ENCODE data around the gene GRK7.

GRK7 gene

GRCh38 chr3:141763088-141763750 is at the start of gene GRK7:
TSS of gene GRK7 (plus strand) at chr3:141763408. CDS start at chr3:141778285, 14,877 bp downstream.
- no peak within 1 kb of the TSS for H3K4me3 ChIP-seq (ENCODE audit: low read length)

GRCh38 chr3:141714671-141715070 is 48.5 kb upstream of the GRK7 start:
- H3K9me3 ChIP-seq (ENCODE audit: control insufficient read depth, low read length) = peaks cover 6% of the 10 kb centered on the region
- peaks cover 9% of the 10 kb centered on the region for H3K4me1 ChIP-seq (ENCODE audit: control insufficient read depth, insufficient read depth, low read length)
- no peak for DNase-seq (ENCODE audit: low read depth)
- no peak overlapping the region for H3K4me3 ChIP-seq (ENCODE audit: low read length)
- H3K9ac ChIP-seq (ENCODE audit: low read length) = no peak overlapping the region
- H3K27me3 ChIP-seq (replicated peaks; ENCODE audit: control insufficient read depth, insufficient read depth, low read length) = no peaks in the 10 kb centered on the region
- H3K36me3 ChIP-seq (ENCODE audit: control insufficient read depth, insufficient read depth, low read length, severe bottlenecking) = no peaks in the 10 kb centered on the region

More at GRCh38 chr3:141763088-141763750, at the start of gene GRK7:
- no peaks in the 10 kb centered on the region for H3K27me3 ChIP-seq (replicated peaks; ENCODE audit: control insufficient read depth, insufficient read depth, low read length)
- H3K4me1 ChIP-seq (ENCODE audit: control insufficient read depth, insufficient read depth, low read length) = no peaks in the 10 kb centered on the region
- DNase-seq (ENCODE audit: low read depth) = no peak
- no peaks in the 10 kb centered on the region for H3K9me3 ChIP-seq (ENCODE audit: control insufficient read depth, low read length)
- H3K36me3 ChIP-seq (ENCODE audit: control insufficient read depth, insufficient read depth, low read length, severe bottlenecking) = no peaks in the 10 kb centered on the region
- no peak within 1 kb of the TSS for H3K9ac ChIP-seq (ENCODE audit: low read length)

GRCh38 chr3:141722081-141722480 is 41.1 kb upstream of the GRK7 start:
- no peak overlapping the region for H3K9ac ChIP-seq (ENCODE audit: low read length)
- no peak for DNase-seq (ENCODE audit: low read depth)
- H3K36me3 ChIP-seq (ENCODE audit: control insufficient read depth, insufficient read depth, low read length, severe bottlenecking) = no peaks in the 10 kb centered on the region
- no peaks in the 10 kb centered on the region for H3K9me3 ChIP-seq (ENCODE audit: control insufficient read depth, low read length)
- H3K4me3 ChIP-seq (ENCODE audit: low read length) = no peak overlapping the region
- H3K4me1 ChIP-seq (ENCODE audit: control insufficient read depth, insufficient read depth, low read length) = peaks cover 7% of the 10 kb centered on the region
- no peaks in the 10 kb centered on the region for H3K27me3 ChIP-seq (replicated peaks; ENCODE audit: control insufficient read depth, insufficient read depth, low read length)

- Histone ChIP-seq H3K27me3 (replicated peaks; ENCODE audit: control insufficient read depth, insufficient read depth, low read length) (no peaks in the 10 kb centered on the region), H3K9me3 (ENCODE audit: control insufficient read depth, low read length) (no peaks in the 10 kb centered on the region), H3K36me3 (ENCODE audit: control insufficient read depth, insufficient read depth, low read length, severe bottlenecking) (no peaks in the 10 kb centered on the region), H3K9ac (ENCODE audit: low read length) (no peak overlapping the region), H3K4me3 (ENCODE audit: low read length) (no peak overlapping the region), H3K4me1 (ENCODE audit: control insufficient read depth, insufficient read depth, low read length) (peaks cover 7% of the 10 kb centered on the region)
- no peak for DNase-seq (ENCODE audit: low read depth)
These were observed 40.6 kb upstream of the GRK7 start for GRCh38 chr3:141722648-141723047.

GRCh38 chr3:141723255-141723654 is 40.0 kb upstream of the GRK7 start:
- no peak for DNase-seq (ENCODE audit: low read depth)
- H3K27me3 ChIP-seq (replicated peaks; ENCODE audit: control insufficient read depth, insufficient read depth, low read length) = no peaks in the 10 kb centered on the region
- H3K4me3 ChIP-seq (ENCODE audit: low read length) = no peak overlapping the region
- no peak overlapping the region for H3K9ac ChIP-seq (ENCODE audit: low read length)
- no peaks in the 10 kb centered on the region for H3K36me3 ChIP-seq (ENCODE audit: control insufficient read depth, insufficient read depth, low read length, severe bottlenecking)
- H3K9me3 ChIP-seq (ENCODE audit: control insufficient read depth, low read length) = no peaks in the 10 kb centered on the region
- peaks cover 7% of the 10 kb centered on the region for H3K4me1 ChIP-seq (ENCODE audit: control insufficient read depth, insufficient read depth, low read length)

GRCh38 chr3:141724186-141724585 is 39.0 kb upstream of the GRK7 start:
- Histone ChIP-seq H3K4me3 (ENCODE audit: low read length) (no peak overlapping the region), H3K27me3 (replicated peaks; ENCODE audit: control insufficient read depth, insufficient read depth, low read length) (no peaks in the 10 kb centered on the region), H3K4me1 (ENCODE audit: control insufficient read depth, insufficient read depth, low read length) (peaks cover 7% of the 10 kb centered on the region), H3K36me3 (ENCODE audit: control insufficient read depth, insufficient read depth, low read length, severe bottlenecking) (no peaks in the 10 kb centered on the region), H3K9me3 (ENCODE audit: control insufficient read depth, low read length) (no peaks in the 10 kb centered on the region), H3K9ac (ENCODE audit: low read length) (no peak overlapping the region)
- no peak for DNase-seq (ENCODE audit: low read depth)

GRCh38 chr3:141725036-141725435 is 38.2 kb upstream of the GRK7 start:
- Histone ChIP-seq H3K9me3 (ENCODE audit: control insufficient read depth, low read length) (no peaks in the 10 kb centered on the region), H3K4me3 (ENCODE audit: low read length) (no peak overlapping the region), H3K27me3 (replicated peaks; ENCODE audit: control insufficient read depth, insufficient read depth, low read length) (no peaks in the 10 kb centered on the region), H3K36me3 (ENCODE audit: control insufficient read depth, insufficient read depth, low read length, severe bottlenecking) (no peaks in the 10 kb centered on the region), H3K9ac (ENCODE audit: low read length) (no peak overlapping the region), H3K4me1 (ENCODE audit: control insufficient read depth, insufficient read depth, low read length) (peaks cover 7% of the 10 kb centered on the region)
- peak; percentile 30 for DNase-seq (ENCODE audit: low read depth)

GRCh38 chr3:141726483-141726882 is 36.7 kb upstream of the GRK7 start:
- no peak for DNase-seq (ENCODE audit: low read depth)

GRCh38 chr3:141728355-141728892 is 34.8 kb upstream of the GRK7 start:
- Histone ChIP-seq H3K4me3 (ENCODE audit: low read length) (no peak overlapping the region), H3K9me3 (ENCODE audit: control insufficient read depth, low read length) (no peaks in the 10 kb centered on the region), H3K9ac (ENCODE audit: low read length) (no peak overlapping the region), H3K36me3 (ENCODE audit: control insufficient read depth, insufficient read depth, low read length, severe bottlenecking) (no peaks in the 10 kb centered on the region), H3K27me3 (replicated peaks; ENCODE audit: control insufficient read depth, insufficient read depth, low read length) (no peaks in the 10 kb centered on the region), H3K4me1 (ENCODE audit: control insufficient read depth, insufficient read depth, low read length) (peaks cover 3% of the 10 kb centered on the region)
- no peak for DNase-seq (ENCODE audit: low read depth)

More at GRCh38 chr3:141726483-141726882, 36.7 kb upstream of the GRK7 start:
- Histone ChIP-seq H3K4me1 (ENCODE audit: control insufficient read depth, insufficient read depth, low read length) (peaks cover 7% of the 10 kb centered on the region), H3K4me3 (ENCODE audit: low read length) (no peak overlapping the region), H3K27me3 (replicated peaks; ENCODE audit: control insufficient read depth, insufficient read depth, low read length) (no peaks in the 10 kb centered on the region), H3K36me3 (ENCODE audit: control insufficient read depth, insufficient read depth, low read length, severe bottlenecking) (no peaks in the 10 kb centered on the region), H3K9ac (ENCODE audit: low read length) (no peak overlapping the region), H3K9me3 (ENCODE audit: control insufficient read depth, low read length) (no peaks in the 10 kb centered on the region)

GRCh38 chr3:141729240-141729639 is 34.0 kb upstream of the GRK7 start:
- Histone ChIP-seq H3K27me3 (replicated peaks; ENCODE audit: control insufficient read depth, insufficient read depth, low read length) (no peaks in the 10 kb centered on the region), H3K9ac (ENCODE audit: low read length) (no peak overlapping the region), H3K9me3 (ENCODE audit: control insufficient read depth, low read length) (no peaks in the 10 kb centered on the region), H3K4me1 (ENCODE audit: control insufficient read depth, insufficient read depth, low read length) (no peaks in the 10 kb centered on the region), H3K4me3 (ENCODE audit: low read length) (no peak overlapping the region), H3K36me3 (ENCODE audit: control insufficient read depth, insufficient read depth, low read length, severe bottlenecking) (no peaks in the 10 kb centered on the region)
- no peak for DNase-seq (ENCODE audit: low read depth)

GRCh38 chr3:141735176-141735575 is 28.0 kb upstream of the GRK7 start:
- H3K27me3 ChIP-seq (replicated peaks; ENCODE audit: control insufficient read depth, insufficient read depth, low read length) = no peaks in the 10 kb centered on the region
- H3K9ac ChIP-seq (ENCODE audit: low read length) = no peak overlapping the region
- H3K4me1 ChIP-seq (ENCODE audit: control insufficient read depth, insufficient read depth, low read length) = peaks cover 12% of the 10 kb centered on the region
- H3K4me3 ChIP-seq (ENCODE audit: low read length) = no peak overlapping the region
- no peak for DNase-seq (ENCODE audit: low read depth)
- H3K36me3 ChIP-seq (ENCODE audit: control insufficient read depth, insufficient read depth, low read length, severe bottlenecking) = no peaks in the 10 kb centered on the region
- H3K9me3 ChIP-seq (ENCODE audit: control insufficient read depth, low read length) = no peaks in the 10 kb centered on the region
